T follicular helper cell (primary cell): ENCODE data around the gene MAGEC2.

Experiments used
- DNase-seq: peaks from one replicate; pipeline ENCODE4 v3.0.0-alpha.2; 2020; ENCODE audit warnings: low read depth
- total RNA-seq, 2 experiments: gene quantifications; one replicate each; lab custom pipeline; 2026; lab: John Stamatoyannopoulos, UW

MAGEC2 gene, protein sequence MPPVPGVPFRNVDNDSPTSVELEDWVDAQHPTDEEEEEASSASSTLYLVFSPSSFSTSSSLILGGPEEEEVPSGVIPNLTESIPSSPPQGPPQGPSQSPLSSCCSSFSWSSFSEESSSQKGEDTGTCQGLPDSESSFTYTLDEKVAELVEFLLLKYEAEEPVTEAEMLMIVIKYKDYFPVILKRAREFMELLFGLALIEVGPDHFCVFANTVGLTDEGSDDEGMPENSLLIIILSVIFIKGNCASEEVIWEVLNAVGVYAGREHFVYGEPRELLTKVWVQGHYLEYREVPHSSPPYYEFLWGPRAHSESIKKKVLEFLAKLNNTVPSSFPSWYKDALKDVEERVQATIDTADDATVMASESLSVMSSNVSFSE
- 0 reads per million in 2 experiments for total RNA-seq

DNA sequence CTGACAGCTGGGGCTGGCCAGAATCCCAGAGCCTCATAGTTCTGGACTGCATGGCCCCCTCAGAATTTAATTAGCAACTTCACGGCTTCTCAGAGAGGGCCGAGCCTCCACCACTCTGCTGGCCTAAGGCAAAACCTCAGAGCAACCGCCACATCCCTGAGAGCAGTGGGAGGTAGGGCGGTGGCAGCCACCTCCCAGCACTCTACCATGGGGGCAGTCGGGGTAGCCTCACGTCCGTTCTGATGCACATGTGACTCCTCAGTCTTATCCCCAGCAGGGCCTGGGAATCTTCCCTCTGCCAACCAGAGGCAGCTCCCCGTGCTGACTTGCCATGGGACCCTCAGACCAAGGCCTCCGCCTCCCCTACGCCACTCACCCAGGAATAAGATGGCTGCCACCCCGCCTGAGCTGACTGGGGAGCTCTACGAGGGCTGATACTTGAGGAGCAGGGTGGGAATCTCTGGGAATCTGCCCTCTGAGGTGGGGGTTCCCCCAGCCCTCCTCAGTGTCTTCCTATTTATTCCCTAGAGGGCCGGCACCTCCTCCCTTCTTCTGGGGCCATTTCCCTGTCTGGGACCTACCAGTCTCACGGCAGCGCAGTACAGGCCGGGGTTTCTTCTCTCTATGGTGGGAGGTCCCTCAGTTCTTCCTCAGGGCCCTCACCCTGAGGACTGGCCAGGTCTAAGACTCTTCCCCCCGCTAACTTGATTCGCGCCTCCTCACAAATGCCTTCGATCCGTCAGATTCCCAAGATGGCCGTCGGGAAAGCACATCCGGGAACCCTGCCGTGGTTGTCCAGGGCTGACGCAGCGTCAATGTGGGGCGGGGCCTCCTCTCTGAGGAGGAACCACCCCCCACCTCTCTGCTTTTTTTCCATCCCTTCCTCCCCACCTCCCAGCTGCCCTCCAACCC, at the start of gene MAGEC2:
TSS of gene MAGEC2 (minus strand) at position 769 of the 912 bp plus-strand sequence. CDS start 1,303 bp downstream, outside the sequence.
- DNase-seq = no peak

DNA sequence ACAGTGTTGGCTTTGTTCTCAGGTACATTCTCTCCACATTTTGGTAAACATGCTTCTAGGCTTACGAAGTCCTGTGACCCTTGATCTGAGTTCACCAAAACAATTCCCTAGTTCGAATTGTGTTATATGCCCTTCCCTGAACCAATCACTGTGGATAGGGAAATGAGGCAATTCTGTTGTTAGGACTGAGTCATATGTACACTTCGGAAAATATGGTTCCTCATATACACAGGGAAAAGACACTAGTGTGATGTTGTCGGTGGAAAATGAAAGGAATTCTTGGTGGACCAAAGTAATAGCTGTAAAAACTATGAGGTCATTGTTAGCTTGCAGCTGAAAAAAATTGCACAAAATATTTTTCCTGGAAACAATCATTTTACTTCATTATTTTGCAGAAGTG, 46.6 kb upstream of the MAGEC2 start:
- no peak for DNase-seq

DNA sequence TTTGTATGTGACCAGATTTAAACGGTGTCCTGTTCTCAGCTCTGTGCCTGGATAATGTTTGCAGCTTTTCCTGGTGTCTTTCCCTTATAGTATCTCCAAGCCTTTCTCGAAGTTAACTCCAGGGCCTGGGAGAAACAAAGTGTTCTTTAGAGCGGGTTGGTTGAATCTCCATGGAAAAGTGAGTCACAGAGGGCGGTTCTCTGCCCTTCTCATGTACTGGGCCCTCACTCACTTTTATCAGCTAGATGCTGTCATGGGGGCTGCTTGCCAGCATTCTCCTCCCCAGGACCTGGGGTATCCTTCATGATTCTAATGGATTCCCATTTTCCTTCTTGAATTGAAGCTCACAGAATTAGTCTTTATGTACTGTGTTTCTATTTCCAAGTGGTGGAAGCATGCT, 46.1 kb upstream of the MAGEC2 start:
- no peak for DNase-seq

DNA sequence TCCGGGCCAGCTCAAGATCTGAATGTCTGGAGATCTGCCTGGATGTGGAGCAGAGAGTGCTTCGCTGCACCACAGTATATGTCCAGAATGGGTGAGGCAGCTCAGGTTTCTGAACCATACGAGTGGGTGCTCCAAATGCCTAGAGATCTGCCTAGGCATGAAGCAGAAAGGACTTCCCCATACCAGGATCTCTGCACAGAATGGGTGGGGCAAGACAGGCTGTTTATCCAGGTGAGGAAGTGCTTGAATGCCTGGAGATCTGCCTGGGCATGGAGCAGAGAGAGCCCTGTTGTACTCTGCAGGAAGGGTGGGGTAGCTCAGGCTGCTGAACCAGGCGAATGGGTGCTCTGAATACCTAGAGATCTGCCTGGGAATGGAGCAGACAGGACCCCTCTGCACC, 45.4 kb upstream of the MAGEC2 start:
- DNase-seq = no peak

DNA sequence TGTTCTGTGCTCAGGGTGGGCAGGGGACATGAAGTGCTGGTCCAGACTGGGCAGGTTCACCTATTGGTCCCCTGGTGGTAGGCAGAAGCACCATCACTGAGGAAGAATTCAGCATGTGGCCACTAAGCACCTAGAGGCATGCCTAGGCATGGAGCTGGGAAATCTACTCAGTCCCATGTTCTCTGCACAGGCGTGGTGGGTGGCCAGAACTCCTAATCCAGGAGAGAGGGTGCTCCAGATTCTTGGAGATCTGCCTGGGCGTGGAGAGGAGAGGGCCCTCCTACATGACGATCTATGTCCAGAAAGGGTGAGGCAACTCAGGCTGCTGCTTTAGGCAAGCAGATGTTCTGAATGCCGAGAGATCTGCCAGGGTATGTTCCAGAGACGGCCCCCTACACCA, 44.6 kb upstream of the MAGEC2 start:
- DNase-seq = no peak

DNA sequence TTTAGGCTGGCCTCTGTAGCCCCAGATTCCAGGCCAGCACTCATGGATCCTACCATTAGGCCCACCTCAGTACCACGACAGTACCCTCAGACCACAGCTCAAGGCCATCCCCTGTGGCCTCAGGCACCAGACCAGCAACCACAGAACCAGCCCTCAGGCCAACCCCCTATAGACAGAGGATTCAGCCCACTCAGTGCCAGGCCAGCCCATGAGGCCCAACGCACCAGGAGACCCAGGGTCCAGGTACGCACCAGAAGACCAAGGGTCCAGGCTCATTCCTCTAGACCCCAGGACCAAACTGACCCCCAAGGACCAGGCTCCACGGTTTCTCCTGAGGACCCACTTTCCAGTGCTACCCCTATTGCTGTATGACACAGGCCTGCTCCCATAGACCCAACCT, 39.5 kb upstream of the MAGEC2 start:
- DNase-seq = no peak

DNA sequence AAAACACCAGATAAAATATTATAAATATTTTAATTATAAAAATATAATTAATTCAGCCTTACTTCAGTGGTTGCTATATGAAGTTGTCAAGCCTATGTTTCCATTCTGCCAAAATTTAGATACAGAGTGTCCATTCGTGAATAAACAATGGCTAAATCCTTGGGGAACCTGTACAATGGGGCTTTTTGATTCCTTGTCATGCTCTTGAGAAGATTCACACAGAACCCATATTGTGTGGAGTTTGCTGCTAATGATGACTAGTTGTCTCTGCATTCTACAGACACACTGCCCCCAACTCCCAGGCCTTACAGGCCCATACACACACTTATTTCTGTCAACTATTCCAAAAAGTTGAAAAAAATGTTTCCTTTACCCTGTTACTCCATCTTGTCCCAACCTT, 33.4 kb upstream of the MAGEC2 start:
- no peak for DNase-seq

DNA sequence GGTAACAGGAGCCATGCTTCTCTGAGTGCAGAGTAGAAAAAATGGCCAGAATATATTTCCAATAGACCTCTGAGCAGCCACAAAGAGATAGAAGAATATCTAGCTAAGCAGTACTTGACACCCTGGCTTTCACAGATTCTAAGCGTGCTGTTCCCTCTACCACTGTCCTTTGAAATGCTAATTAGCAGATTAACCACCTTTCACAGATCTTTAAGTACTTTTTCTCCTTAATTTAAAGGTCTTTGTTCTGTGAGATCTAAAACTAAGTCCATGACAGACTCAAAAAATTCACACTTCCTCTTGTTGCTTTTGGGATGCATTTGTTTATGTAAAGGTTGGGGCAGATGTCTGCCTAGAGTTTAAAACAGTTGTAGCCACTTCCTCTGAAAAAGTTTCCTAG, 28.3 kb upstream of the MAGEC2 start:
- DNase-seq = no peak

DNA sequence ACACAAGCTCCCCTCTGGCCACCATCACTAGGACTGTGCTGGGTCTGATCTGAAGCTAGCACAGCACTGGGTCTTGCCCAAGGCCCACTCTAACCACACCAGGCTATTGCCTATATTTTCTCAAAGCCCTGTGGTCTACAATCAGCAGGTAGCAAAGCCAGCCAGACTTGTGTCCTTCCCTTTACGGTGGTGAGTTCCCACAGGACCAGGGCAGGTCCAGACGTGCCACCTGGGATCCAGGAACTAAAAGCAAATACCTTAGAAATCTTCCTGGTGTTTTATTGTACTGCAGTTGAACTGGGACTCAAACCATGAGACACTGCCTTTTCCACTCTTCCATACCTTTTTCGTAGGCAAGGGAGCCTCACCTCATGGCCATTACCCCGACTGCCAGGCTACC, 9.0 kb upstream of the MAGEC2 start:
- DNase-seq = no peak

DNA sequence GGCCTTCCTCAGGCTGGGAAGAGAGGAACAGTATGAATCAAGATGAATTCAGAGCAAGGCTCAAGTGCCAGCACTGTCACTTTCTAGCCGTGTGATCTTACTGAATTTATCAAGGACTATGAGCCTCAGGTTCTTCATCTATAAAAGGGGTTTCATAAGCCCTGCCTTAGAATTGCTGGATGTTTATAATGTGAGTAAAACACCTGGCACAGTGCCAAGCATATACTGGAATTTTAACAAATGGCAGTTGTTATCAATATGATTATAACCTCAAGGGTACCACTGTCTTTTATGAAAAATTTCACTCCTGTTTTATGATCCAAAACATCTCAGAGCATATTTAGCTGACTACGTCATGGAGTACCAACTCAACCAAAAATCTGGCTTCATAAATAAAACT, 4.0 kb downstream of the MAGEC2 start:
- no peak for DNase-seq

DNA sequence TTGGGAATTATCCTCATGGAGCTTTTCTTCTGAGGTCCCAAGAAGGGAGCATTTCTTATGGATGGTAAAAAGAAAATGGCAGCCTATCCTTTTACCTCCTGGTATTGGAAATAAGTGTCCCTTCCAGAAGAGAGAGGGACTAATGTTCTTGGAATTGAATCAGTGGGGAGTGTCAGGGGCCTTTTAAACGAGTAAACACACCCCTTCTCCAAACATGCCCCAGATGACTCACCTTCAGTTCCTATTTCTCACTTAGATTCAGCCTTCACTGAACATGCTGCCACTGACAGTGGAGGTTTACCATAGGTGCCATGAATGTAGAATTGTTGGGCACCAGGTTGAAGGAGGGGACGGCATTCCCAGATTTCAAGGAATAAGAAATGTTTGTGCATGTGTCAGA, 19.0 kb downstream of the MAGEC2 start:
- DNase-seq = no peak

DNA sequence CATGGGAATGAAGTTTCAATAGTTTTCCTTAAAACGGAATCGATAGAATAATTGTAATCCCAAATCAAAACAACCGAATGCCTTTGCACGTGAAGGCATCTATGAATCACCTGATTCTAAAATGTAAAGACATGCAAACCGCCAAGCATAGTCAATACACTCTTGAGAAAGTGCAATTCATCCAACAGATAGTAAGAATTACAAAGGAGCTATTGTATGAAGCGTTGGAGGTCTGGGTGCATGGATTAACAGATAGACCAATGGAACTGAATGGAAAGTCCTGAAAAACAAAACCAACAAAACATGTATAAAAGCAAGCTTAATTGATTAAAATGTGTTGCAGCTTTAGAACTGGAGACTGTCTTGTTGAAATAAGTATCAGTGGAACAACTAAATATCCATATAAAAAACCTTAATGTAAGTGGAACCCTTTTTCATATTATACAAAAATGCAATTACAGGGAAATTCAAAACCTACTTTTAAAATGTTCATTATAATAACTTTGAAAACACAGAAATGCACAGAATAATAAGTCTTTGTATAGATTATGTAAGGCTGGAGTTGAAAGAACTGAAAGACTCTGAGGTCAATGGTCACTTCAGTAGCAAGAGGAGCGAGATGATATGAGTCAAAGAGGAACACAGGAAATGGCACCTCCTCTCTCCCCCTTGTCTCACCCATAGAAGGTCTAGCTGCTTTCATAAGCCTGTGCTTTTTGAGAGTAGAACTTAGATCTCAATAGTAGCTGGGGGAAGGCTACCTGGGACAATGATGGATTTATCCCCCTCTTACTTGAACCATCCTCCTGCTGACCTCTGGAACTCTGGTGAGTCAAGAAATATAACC, 20.1 kb downstream of the MAGEC2 start:
- no peak for DNase-seq

DNA sequence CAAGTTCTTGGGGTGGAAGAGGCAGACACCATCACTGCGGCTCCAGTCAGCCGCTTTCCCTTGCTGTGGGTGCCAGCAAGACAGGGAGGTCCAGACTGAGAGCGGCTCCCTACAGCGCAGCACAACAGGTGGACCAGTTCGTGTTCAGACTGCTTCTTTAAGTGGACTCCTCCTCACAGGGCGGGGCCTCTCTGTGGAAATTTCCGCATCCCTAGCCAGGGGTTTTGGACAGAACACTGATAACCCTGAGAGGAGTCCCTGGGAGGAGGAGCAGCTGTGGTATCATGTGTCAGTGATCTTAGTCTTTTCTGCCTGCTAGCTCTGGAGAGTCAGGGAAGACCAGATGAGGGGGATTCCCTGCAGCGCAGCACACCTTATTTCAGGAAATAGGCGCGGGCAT, 48.5 kb downstream of the MAGEC2 start:
- no peak for DNase-seq
